Measurements from ENCODE around the gene SEMA4D. TPM values are rescaled to one million over a fixed set of nuclear protein-coding genes. Genes with fewer than 3 reads are reported as not detected.

Gene SEMA4D
- total RNA-seq, 2 donors from 2014 or later = 169 to 237 TPM

GRCh38 chr9:89458768-89459496 is 39.0 kb downstream of the SEMA4D start:
- Mint-ChIP-seq H3K36me3 (peaks cover 4% of the 10 kb centered on the region), H3K9me3 (no peaks in the 10 kb centered on the region), H3K4me1 (ENCODE audit: low read depth in 2 of 2) (peaks cover 61 to 73% of the 10 kb centered on the region in 2 donors), H3K4me3 (no peak overlapping the region), H3K27me3 (no peaks in the 10 kb centered on the region), H3K27ac (no peak overlapping the region)
- DNase-seq (ENCODE audit: low spot score) (no peak), ATAC-seq (no peak)

- ATAC-seq (no peak), DNase-seq (ENCODE audit: low spot score) (no peak)
- H3K27ac Mint-ChIP-seq = no peak overlapping the region
- H3K4me1 Mint-ChIP-seq (ENCODE audit: low read depth in 2 of 2) = peaks cover 57 to 70% of the 10 kb centered on the region in 2 donors
- H3K9me3 Mint-ChIP-seq = no peaks in the 10 kb centered on the region
- no peaks in the 10 kb centered on the region for H3K27me3 Mint-ChIP-seq
- H3K36me3 Mint-ChIP-seq = peaks cover 4% of the 10 kb centered on the region
- no peak overlapping the region for H3K4me3 Mint-ChIP-seq
These were observed 40.5 kb downstream of the SEMA4D start for GRCh38 chr9:89457376-89457855.

DNA sequence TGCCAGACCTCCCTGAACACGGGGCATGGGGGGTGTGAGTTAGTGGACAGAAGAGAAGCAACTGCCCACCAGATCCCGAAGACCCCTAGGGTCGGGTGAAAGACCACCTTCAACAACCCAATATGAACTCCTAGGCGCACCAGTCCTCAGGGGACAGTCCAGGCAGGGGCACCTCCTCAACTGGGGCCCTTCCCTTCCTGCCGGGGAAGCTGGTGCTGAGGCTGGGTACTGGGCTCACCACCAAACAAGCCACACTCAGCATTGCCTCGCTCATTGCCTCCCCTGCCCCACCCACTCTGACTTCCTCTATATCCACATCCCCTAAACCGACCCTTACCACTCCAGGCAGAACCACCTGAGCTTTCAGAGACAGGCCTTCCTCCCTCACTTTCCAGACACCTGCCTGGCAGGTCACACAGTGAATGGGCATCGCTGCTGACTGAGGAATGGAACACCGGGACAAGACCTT is 42.5 kb downstream of the SEMA4D start:
- DNase-seq (ENCODE audit: low spot score) (no peak), ATAC-seq (peak in 1 of 2 donors; percentile 56)
- peak overlapping the region; percentile 64 to 85 for H3K27ac Mint-ChIP-seq
- H3K4me1 Mint-ChIP-seq (ENCODE audit: low read depth in 2 of 2) = peaks cover 54 to 59% of the 10 kb centered on the region in 2 donors
- no peaks in the 10 kb centered on the region for H3K9me3 Mint-ChIP-seq
- H3K27me3 Mint-ChIP-seq = no peaks in the 10 kb centered on the region
- H3K36me3 Mint-ChIP-seq = no peaks in the 10 kb centered on the region
- peak overlapping the region; percentile 52 for H3K4me3 Mint-ChIP-seq

DNA sequence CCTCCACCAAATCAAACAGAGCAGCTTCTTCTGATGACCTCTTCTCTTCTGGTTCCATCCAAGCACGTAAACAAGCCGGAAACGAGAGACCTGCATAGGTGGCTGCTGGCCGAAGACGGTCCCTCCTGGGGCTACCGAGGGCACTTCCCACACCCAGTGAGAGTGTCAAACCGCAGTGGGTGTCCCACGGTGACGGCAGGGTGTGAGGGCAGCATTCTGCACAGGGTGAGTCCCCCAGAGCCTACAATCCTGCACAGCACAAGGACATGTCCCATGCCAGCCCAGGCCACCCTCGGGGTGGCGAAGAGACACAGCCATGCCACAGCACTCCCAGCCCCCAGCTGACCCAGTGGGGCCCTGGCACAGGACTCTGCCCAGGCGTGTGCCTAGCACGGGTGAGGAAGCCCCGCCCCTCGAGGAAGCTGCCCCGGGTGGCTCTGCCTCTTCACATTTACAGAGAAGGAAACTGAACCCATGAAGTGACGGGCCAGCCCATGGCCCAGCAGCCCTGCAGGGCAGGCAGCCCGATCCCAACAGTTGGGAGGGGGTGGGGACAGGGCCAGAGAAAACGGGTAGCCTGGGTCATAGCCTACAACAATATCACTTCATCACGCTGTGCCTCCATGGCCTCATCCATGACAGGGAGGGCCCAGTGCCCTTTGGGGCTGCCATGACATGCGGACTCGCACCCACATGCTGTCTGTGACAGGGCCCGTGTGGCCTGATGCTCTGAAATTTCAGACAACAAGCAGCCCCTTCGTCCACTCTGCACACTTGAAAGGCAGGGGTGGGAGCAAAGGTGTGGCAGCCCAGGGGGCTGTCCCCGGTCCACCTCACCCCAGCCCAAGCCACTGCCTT is 43.2 kb downstream of the SEMA4D start:
- Mint-ChIP-seq H3K4me3 (peak overlapping the region; percentile 52), H3K27me3 (no peaks in the 10 kb centered on the region), H3K27ac (peak overlapping the region; percentile 64 to 85), H3K36me3 (no peaks in the 10 kb centered on the region), H3K9me3 (no peaks in the 10 kb centered on the region), H3K4me1 (ENCODE audit: low read depth in 2 of 2) (peaks cover 50 to 58% of the 10 kb centered on the region in 2 donors)
- DNase-seq (ENCODE audit: low spot score) = no peak
- peak; percentile 58 to 76 for ATAC-seq

GRCh38 chr9:89453452-89453851 is 44.5 kb downstream of the SEMA4D start:
- DNase-seq (ENCODE audit: low spot score) (no peak), ATAC-seq (no peak)
- Mint-ChIP-seq H3K27me3 (no peaks in the 10 kb centered on the region), H3K4me1 (ENCODE audit: low read depth in 2 of 2) (peaks cover 54 to 59% of the 10 kb centered on the region in 2 donors), H3K27ac (peak overlapping the region in 1 of 2 donors; percentile 45), H3K4me3 (no peak overlapping the region), H3K9me3 (no peaks in the 10 kb centered on the region), H3K36me3 (peaks cover 6% of the 10 kb centered on the region)

DNA sequence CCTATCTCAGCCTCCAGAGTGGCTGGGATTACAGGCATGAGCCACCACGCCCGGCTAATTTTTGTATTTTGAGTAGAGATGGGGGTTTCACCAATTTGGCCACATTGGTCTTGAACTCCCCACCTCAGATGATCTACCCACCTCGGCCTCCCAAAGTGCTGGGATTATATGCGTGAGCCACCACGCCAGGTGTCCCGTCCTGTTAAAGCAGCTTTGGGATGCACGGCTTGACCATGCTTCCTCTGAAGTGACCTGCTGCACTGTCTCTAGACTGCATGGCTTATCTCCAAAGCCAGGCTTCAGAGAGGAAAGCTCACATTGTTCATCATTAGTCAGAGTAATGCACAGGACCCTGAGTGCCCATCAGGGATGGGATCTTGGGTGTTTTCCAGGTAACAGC is 45.4 kb downstream of the SEMA4D start:
- H3K9me3 Mint-ChIP-seq = no peaks in the 10 kb centered on the region
- no peaks in the 10 kb centered on the region for H3K27me3 Mint-ChIP-seq
- no peak overlapping the region for H3K4me3 Mint-ChIP-seq
- H3K4me1 Mint-ChIP-seq (ENCODE audit: low read depth in 2 of 2) = peaks cover 58 to 64% of the 10 kb centered on the region in 2 donors
- peaks cover 6% of the 10 kb centered on the region for H3K36me3 Mint-ChIP-seq
- peak overlapping the region; percentile 35 to 45 for H3K27ac Mint-ChIP-seq
- DNase-seq (ENCODE audit: low spot score) (no peak), ATAC-seq (no peak)

DNA sequence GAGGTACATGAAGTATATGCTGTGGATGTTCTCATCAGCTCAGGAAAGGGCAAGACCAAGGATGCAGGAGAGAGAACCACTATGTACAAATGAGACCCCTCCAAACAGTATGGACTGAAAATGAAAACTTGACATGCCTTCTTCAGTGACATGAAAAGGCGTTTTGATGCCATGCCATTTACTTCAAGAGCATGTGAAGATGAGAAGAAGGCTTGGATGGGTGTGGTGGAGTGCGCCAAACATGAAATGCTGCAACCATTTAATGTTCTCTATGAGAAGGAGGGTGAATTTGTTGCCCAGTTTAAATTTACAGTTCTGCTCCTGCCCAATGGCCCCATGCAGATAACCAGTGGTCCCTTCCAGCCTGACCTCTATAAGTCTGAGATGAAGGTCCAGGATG is 47.7 kb downstream of the SEMA4D start:
- no peak overlapping the region for H3K27ac Mint-ChIP-seq
- H3K9me3 Mint-ChIP-seq = no peaks in the 10 kb centered on the region
- H3K36me3 Mint-ChIP-seq = peaks cover 6% of the 10 kb centered on the region
- DNase-seq (ENCODE audit: low spot score) (no peak), ATAC-seq (no peak)
- no peak overlapping the region for H3K4me3 Mint-ChIP-seq
- H3K27me3 Mint-ChIP-seq = no peaks in the 10 kb centered on the region
- H3K4me1 Mint-ChIP-seq (ENCODE audit: low read depth in 2 of 2) = peaks cover 60 to 71% of the 10 kb centered on the region in 2 donors

DNA sequence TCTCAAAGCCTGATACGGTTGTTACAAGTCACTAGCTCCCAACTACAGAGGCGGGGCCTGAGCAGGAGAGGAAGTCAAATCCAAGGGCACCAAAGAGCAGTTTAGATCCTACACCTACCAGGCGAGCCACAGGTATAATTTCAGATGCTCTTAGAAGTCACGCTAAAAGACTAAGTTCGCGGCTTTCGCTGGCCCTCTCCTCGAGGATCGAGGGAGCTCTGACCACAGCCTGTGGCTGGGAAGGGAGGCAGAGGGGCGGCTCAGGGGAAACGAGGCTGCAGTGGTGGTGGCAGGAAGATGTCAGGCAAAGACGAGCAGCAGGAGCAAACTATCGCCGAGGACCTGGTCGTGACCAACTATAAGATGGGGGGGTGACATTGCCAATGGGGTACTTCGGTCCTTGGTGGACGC is 48.6 kb downstream of the SEMA4D start:
- peaks cover 0 to 2% of the 10 kb centered on the region in 2 donors for H3K27me3 Mint-ChIP-seq
- peaks cover 69 to 74% of the 10 kb centered on the region in 2 donors for H3K4me1 Mint-ChIP-seq (ENCODE audit: low read depth in 2 of 2)
- H3K4me3 Mint-ChIP-seq = no peak overlapping the region
- ATAC-seq (no peak), DNase-seq (ENCODE audit: low spot score) (peak; percentile 41)
- H3K27ac Mint-ChIP-seq = peak overlapping the region; percentile 76 to 88
- H3K9me3 Mint-ChIP-seq = no peaks in the 10 kb centered on the region
- H3K36me3 Mint-ChIP-seq = peaks cover 11% of the 10 kb centered on the region

DNA sequence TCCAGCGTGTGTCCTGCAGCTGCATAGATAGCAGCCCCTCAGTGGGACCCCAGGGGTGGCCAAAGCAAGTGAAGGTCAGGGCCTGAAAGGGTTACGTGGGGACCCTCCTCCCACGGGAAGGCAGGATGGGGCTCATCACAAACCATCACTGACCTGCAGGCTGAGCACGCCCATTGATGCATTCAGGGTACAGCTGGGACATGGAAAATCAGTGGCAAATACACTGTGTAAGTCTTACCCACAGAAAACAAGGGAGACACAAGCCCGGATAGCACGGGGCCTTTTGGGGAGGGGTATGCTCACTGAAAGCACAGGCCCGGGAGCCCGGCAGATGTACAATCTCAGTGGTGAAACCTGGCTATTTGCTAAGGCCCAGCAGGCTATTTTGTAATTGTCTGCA is 49.1 kb downstream of the SEMA4D start:
- Mint-ChIP-seq H3K27me3 (peaks cover 0 to 2% of the 10 kb centered on the region in 2 donors), H3K4me1 (ENCODE audit: low read depth in 2 of 2) (peaks cover 73 to 75% of the 10 kb centered on the region in 2 donors), H3K36me3 (peaks cover 11% of the 10 kb centered on the region), H3K27ac (peak overlapping the region; percentile 76 to 88), H3K9me3 (no peaks in the 10 kb centered on the region), H3K4me3 (peak overlapping the region; percentile 43)
- ATAC-seq (no peak), DNase-seq (ENCODE audit: low spot score) (no peak)

GRCh38 chr9:89448381-89448780 is 49.5 kb downstream of the SEMA4D start:
- Mint-ChIP-seq H3K4me1 (ENCODE audit: low read depth in 2 of 2) (peaks cover 75 to 77% of the 10 kb centered on the region in 2 donors), H3K4me3 (peak overlapping the region; percentile 43), H3K27me3 (peaks cover 0 to 2% of the 10 kb centered on the region in 2 donors), H3K9me3 (no peaks in the 10 kb centered on the region), H3K36me3 (peaks cover 11% of the 10 kb centered on the region), H3K27ac (peak overlapping the region; percentile 76 to 88)
- DNase-seq (ENCODE audit: low spot score) = peak; percentile 78
- ATAC-seq = peak; percentile 82 to 88

GRCh38 chr9:89447416-89447815 is 50.5 kb downstream of the SEMA4D start:
- Mint-ChIP-seq H3K9me3 (no peaks in the 10 kb centered on the region), H3K36me3 (peaks cover 11% of the 10 kb centered on the region), H3K27me3 (peaks cover 0 to 2% of the 10 kb centered on the region in 2 donors), H3K27ac (peak overlapping the region in 1 of 2 donors; percentile 37), H3K4me1 (ENCODE audit: low read depth in 2 of 2) (peaks cover 68 to 71% of the 10 kb centered on the region in 2 donors), H3K4me3 (no peak overlapping the region)
- ATAC-seq (no peak), DNase-seq (ENCODE audit: low spot score) (peak; percentile 34)

DNA sequence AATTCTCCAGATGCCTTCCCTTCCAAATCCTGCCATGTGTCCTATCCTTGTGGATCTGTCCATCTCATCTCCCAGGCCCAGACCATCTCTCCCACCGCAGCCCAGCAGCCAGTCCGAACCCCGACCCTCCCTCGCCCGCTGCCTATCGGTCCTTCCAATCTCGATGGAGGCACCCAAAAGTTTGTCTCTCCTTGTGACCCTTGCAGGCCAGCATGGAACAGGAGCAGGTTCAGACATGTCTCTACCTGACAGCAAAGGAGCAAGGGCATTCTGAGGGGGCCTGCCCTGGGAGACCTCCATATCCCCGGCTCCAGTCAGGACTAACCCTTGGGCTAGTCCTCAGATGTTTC is 51.0 kb downstream of the SEMA4D start:
- ATAC-seq (no peak), DNase-seq (ENCODE audit: low spot score) (peak; percentile 37)
- no peak overlapping the region for H3K4me3 Mint-ChIP-seq
- peaks cover 11% of the 10 kb centered on the region for H3K36me3 Mint-ChIP-seq
- H3K27ac Mint-ChIP-seq = peak overlapping the region in 1 of 2 donors; percentile 37
- no peaks in the 10 kb centered on the region for H3K9me3 Mint-ChIP-seq
- H3K4me1 Mint-ChIP-seq (ENCODE audit: low read depth in 2 of 2) = peaks cover 68 to 74% of the 10 kb centered on the region in 2 donors
- H3K27me3 Mint-ChIP-seq = peaks cover 0 to 2% of the 10 kb centered on the region in 2 donors

DNA sequence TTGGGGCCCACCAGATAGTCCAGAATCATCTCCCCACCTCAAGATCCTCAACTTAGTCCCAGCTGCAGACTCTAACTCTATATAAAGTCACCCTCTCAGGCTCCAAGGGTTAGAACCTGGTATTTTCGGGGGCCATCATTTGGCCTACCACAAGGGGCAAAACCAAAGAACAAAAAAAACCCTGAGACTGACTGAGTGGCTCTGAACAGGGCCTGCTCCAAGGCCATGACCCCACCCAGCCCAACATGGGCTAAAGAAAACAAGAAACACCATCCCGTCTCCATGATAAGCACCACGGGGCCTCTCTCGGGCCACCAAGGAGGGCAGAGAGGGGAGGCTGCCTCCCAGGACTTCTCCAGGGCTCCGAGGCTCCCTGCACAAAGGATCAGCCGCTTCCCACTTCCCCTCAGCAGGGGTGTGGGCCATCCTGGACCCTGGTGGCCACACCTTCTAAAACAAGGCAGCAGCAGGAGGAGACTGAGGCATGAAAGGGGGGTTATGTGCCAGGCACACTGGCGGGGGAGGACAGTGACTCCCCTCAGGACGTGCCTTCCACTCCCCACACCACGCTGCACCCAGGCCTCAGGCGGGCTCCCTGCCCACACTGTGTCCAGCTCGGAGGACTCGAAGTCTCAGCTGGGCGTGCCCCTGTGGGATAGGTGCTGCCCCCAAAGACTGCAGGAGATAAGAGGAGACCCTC is 51.5 kb downstream of the SEMA4D start:
- Mint-ChIP-seq H3K4me3 (peak overlapping the region; percentile 40), H3K36me3 (peaks cover 11% of the 10 kb centered on the region), H3K27me3 (peaks cover 0 to 2% of the 10 kb centered on the region in 2 donors), H3K4me1 (ENCODE audit: low read depth in 2 of 2) (peaks cover 64 to 73% of the 10 kb centered on the region in 2 donors), H3K27ac (peak overlapping the region; percentile 61 to 73), H3K9me3 (no peaks in the 10 kb centered on the region)
- DNase-seq (ENCODE audit: low spot score) (peak; percentile 18), ATAC-seq (no peak)

Measured in natural killer cell treated with Interleukin-12 subunit alpha and Interleukin-12 subunit beta and Interleukin-15 and Interleukin-18, amount 100 ng/mL, for 72 hours (primary cell).